Astrocyte (in vitro differentiated cells and primary cell): ENCODE data around the gene OR5AS1.
"Not testable (repeated sequence)": the region's sequence is repeated elsewhere in the genome, so short reads cannot be mapped to it uniquely, and the experiment has no call there.

Source experiments
- EZH2 ChIP-seq: IDR thresholded peaks from 2 replicates; pipeline ENCODE4 v1.6.1; 2012; ENCODE audit warnings: mild to moderate bottlenecking, low read length, inconsistent platforms; ENCODE audit not compliant: insufficient read depth
- TF ChIP-seq, protein P1 (sequence below): IDR thresholded peaks from 2 replicates; pipeline ENCODE4 v1.5.1; 2011; ENCODE audit warnings: low read depth, mild to moderate bottlenecking, inconsistent platforms, low read length, moderate library complexity; ENCODE audit not compliant: insufficient read depth

- TF ChIP-seq, protein P1, sequence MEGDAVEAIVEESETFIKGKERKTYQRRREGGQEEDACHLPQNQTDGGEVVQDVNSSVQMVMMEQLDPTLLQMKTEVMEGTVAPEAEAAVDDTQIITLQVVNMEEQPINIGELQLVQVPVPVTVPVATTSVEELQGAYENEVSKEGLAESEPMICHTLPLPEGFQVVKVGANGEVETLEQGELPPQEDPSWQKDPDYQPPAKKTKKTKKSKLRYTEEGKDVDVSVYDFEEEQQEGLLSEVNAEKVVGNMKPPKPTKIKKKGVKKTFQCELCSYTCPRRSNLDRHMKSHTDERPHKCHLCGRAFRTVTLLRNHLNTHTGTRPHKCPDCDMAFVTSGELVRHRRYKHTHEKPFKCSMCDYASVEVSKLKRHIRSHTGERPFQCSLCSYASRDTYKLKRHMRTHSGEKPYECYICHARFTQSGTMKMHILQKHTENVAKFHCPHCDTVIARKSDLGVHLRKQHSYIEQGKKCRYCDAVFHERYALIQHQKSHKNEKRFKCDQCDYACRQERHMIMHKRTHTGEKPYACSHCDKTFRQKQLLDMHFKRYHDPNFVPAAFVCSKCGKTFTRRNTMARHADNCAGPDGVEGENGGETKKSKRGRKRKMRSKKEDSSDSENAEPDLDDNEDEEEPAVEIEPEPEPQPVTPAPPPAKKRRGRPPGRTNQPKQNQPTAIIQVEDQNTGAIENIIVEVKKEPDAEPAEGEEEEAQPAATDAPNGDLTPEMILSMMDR: not testable (repeated sequence)
- TF ChIP-seq EZH2: not testable (repeated sequence)
Observed at GRCh38 chr11:56057661-56058237, 30.3 kb downstream of the OR5AS1 start.
